ENCODE data around the gene DDAH1. TPM values are rescaled to one million over a fixed set of nuclear protein-coding genes. Genes with fewer than 3 reads are reported as not detected.

The DDAH1 gene
- polyA plus RNA-seq, 2 of the 4 experiments (the other 2 are of a cell fraction) = 5.7 to 12.6 TPM

DNA sequence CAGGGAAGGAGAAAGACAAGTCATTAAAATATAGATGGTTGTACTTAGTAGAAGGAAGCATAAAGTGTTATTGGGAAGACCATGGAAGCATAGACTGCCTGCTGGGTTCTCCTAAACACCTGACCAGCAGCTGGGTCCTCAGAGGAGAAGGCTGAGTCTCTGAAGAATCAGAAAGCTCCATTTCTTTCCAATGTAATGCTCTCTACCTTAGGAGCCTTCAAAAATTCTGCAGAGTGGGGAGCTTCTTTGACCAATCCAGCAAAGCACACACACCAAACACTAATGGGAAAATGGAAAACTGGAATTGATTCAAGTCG lies 167.5 kb downstream of the DDAH1 start (continued):
- no peak for TF ChIP-seq POLR2A (IDR thresholded peaks at IDR 0.05; ENCODE audit: low read length)

DNA sequence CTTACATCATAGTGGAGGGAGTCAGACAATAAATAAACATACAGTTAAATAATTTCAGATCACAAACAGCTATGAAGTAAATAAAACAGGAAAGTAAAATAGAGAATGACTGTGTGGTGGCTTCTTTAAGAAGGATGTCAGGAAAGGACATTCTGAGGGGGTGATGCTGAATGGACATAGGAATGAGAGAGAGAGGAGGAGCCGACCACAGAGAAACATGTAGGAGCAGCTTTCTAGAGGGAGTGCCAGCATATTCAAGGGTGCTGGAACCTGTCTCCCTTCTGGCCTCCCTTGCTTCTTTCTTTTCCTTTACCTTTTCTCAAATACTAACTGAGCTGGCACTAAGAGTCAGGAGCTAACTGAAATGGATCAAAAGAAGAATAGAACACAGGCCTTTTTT lies 168.0 kb downstream of the DDAH1 start:
- FAIRE-seq (no peak), DNase-seq (ENCODE audit: low read depth in 1 of 2, low spot score in 1 of 2) (no peak)

DNA sequence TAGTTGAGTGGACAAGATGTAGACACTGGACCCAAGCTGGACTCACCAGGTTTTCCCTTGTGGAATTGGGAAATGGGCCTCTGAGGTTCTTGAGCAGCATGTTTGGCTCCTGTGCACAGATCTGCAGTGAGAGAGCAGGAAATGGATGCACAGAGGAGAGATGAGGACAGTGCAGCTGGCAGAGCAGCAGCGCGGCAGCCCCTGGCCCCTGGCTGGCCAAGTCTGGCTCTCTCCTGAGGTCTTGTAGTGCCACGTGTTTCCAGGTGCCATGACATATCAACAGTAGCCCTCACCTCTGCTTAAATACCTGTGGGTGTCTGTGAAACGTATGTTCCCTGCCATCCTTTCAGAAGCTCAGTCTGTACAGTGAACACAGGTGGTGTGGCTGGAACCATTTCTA lies 169.3 kb downstream of the DDAH1 start:
- DNase-seq (ENCODE audit: low read depth in 1 of 2, low spot score in 1 of 2) = no peak
- WGBS (ENCODE audit: missing lambda C conversion rate) = 100% methylated on average over 1 of the region's 4 CpGs
- Histone ChIP-seq H3K9me3 (no peaks in the 10 kb centered on the region), H3K4me2 (no peak overlapping the region), H3K4me3 (no peak overlapping the region), H3K27ac (peak overlapping the region in 1 of 2 experiments; percentile 9; a peak in 1 of 6 replicates), H3K4me1 (peaks cover 22% of the 10 kb centered on the region)
- ChIA-PET POLR2A (no interaction called here), CTCF (interaction anchor here (2.2 to 4.6 kb wide), 2 partner anchors 13 to 36 kb away, joined by 9 to 46 read pairs; partner anchors contain the start of gene C1orf52)
- TF ChIP-seq ESRRA (IDR thresholded peaks at IDR 0.05; ENCODE audit: borderline replicate concordance, low read length) (no peak), JUN (IDR thresholded peaks at IDR 0.05) (no peak), FOXS1 (CRISPR knock-in tag; IDR thresholded peaks at IDR 0.05) (no peak), BHLHE40 (IDR thresholded peaks at IDR 0.05; ENCODE audit: low read depth, low read length) (no peak), HOXA7 (CRISPR knock-in tag; IDR thresholded peaks at IDR 0.05) (no peak), EHF (CRISPR knock-in tag; IDR thresholded peaks at IDR 0.05) (no peak), MAFK (IDR thresholded peaks at IDR 0.05; ENCODE audit: partially characterized antibody) (no peak), NPAS2 (CRISPR knock-in tag; IDR thresholded peaks at IDR 0.05; ENCODE audit: borderline replicate concordance) (no peak)
- TF ChIP-seq, protein P1, sequence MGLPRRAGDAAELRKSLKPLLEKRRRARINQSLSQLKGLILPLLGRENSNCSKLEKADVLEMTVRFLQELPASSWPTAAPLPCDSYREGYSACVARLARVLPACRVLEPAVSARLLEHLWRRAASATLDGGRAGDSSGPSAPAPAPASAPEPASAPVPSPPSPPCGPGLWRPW (IDR thresholded peaks at IDR 0.05) = no peak
- TF ChIP-seq, protein P2, sequence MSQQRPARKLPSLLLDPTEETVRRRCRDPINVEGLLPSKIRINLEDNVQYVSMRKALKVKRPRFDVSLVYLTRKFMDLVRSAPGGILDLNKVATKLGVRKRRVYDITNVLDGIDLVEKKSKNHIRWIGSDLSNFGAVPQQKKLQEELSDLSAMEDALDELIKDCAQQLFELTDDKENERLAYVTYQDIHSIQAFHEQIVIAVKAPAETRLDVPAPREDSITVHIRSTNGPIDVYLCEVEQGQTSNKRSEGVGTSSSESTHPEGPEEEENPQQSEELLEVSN (IDR thresholded peaks at IDR 0.05; ENCODE audit: borderline replicate concordance, low read depth) = no peak
- no peak for ATAC-seq
- no peak for FAIRE-seq

More for the DNA sequence above, 168.0 kb downstream of the DDAH1 start:
- POLR2A ChIA-PET = interaction anchor here (1.4 kb wide), 1 partner anchor 38 kb away, joined by 4 read pairs; the partner anchor contains the start of gene C1orf52
- TF ChIP-seq, protein P1 (IDR thresholded peaks at IDR 0.05) = no peak
- no peak for TF ChIP-seq ZC3H11A (IDR thresholded peaks at IDR 0.05)
- TF ChIP-seq HOXA7 (CRISPR knock-in tag; IDR thresholded peaks at IDR 0.05) = no peak
- TF ChIP-seq TP53 (CRISPR knock-in tag; IDR thresholded peaks at IDR 0.05) = no peak
- no peak for TF ChIP-seq POLR2AphosphoS2 (conservative IDR thresholded peaks at IDR 0.05; ENCODE audit: low read length)
- TF ChIP-seq EHMT2 (IDR thresholded peaks at IDR 0.05; ENCODE audit: low read depth) = no peak
- no peak for TF ChIP-seq GATA3 (IDR thresholded peaks at IDR 0.05; ENCODE audit: borderline replicate concordance)
- TF ChIP-seq, protein P3, sequence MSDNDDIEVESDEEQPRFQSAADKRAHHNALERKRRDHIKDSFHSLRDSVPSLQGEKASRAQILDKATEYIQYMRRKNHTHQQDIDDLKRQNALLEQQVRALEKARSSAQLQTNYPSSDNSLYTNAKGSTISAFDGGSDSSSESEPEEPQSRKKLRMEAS (IDR thresholded peaks at IDR 0.05) = no peak
- TF ChIP-seq NR3C1 (IDR thresholded peaks at IDR 0.05) = no peak
- TF ChIP-seq, protein P4, sequence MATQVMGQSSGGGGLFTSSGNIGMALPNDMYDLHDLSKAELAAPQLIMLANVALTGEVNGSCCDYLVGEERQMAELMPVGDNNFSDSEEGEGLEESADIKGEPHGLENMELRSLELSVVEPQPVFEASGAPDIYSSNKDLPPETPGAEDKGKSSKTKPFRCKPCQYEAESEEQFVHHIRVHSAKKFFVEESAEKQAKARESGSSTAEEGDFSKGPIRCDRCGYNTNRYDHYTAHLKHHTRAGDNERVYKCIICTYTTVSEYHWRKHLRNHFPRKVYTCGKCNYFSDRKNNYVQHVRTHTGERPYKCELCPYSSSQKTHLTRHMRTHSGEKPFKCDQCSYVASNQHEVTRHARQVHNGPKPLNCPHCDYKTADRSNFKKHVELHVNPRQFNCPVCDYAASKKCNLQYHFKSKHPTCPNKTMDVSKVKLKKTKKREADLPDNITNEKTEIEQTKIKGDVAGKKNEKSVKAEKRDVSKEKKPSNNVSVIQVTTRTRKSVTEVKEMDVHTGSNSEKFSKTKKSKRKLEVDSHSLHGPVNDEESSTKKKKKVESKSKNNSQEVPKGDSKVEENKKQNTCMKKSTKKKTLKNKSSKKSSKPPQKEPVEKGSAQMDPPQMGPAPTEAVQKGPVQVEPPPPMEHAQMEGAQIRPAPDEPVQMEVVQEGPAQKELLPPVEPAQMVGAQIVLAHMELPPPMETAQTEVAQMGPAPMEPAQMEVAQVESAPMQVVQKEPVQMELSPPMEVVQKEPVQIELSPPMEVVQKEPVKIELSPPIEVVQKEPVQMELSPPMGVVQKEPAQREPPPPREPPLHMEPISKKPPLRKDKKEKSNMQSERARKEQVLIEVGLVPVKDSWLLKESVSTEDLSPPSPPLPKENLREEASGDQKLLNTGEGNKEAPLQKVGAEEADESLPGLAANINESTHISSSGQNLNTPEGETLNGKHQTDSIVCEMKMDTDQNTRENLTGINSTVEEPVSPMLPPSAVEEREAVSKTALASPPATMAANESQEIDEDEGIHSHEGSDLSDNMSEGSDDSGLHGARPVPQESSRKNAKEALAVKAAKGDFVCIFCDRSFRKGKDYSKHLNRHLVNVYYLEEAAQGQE (IDR thresholded peaks at IDR 0.05) = no peak
- no peak for TF ChIP-seq NFE2L2 (conservative IDR thresholded peaks at IDR 0.05; ENCODE audit: low read length)
- TF ChIP-seq FOXS1 (CRISPR knock-in tag; IDR thresholded peaks at IDR 0.05) = no peak
- TF ChIP-seq RAD21 (conservative IDR thresholded peaks at IDR 0.05 in 1 of 2, IDR thresholded peaks at IDR 0.05 in 1 of 2) = no peak
- TF ChIP-seq, protein P5, sequence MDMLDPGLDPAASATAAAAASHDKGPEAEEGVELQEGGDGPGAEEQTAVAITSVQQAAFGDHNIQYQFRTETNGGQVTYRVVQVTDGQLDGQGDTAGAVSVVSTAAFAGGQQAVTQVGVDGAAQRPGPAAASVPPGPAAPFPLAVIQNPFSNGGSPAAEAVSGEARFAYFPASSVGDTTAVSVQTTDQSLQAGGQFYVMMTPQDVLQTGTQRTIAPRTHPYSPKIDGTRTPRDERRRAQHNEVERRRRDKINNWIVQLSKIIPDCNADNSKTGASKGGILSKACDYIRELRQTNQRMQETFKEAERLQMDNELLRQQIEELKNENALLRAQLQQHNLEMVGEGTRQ (IDR thresholded peaks at IDR 0.05) = no peak
- no peak for TF ChIP-seq RCOR1 (IDR thresholded peaks at IDR 0.05; ENCODE audit: low read depth, low read length)
- TF ChIP-seq MAFK (IDR thresholded peaks at IDR 0.05; ENCODE audit: partially characterized antibody) = no peak
- TF ChIP-seq, protein P2 (IDR thresholded peaks at IDR 0.05; ENCODE audit: borderline replicate concordance, low read depth) = no peak
- CTCF ChIA-PET = interaction anchor here (0.9 to 4.6 kb wide), 6 partner anchors 12 to 411 kb away, joined by 3 to 46 read pairs (median 4); partner anchors contain the start of genes C1orf52 and ZNHIT6
- Histone ChIP-seq H3K4me2 (peak overlapping the region; percentile 78), H3K9me3 (no peaks in the 10 kb centered on the region), H3K27ac (peak overlapping the region; percentile 65 to 80), H3K4me1 (peaks cover 20% of the 10 kb centered on the region), H3K4me3 (no peak overlapping the region)
- WGBS (ENCODE audit: missing lambda C conversion rate) = 33% methylated on average over 1 of the region's 1 CpG
- ATAC-seq = no peak
